Activated CD8-positive, alpha-beta T cell treated with anti-CD3 and anti-CD28 coated beads for 36 hours (primary cell): ENCODE results near the gene EFCAB6. TPM values are rescaled to one million over a fixed set of nuclear protein-coding genes. Genes with fewer than 3 reads are reported as not detected.

ENCODE experiments used
- ATAC-seq: fragments of 200-7000 bp; cut with Tn5 transposase; one replicate; pipeline ENCODE4 v1.10.0; 2021; ENCODE audit warnings: mild to moderate bottlenecking, moderate library complexity
- CTCF ChIA-PET: fragments of 350-600 bp; sonication (Branson Sonifier 250); formaldehyde crosslinking; loops from one replicate; lab custom pipeline; 2021; ENCODE audit warnings: antibody characterized with exemption; lab: Charles Lee
- POLR2A ChIA-PET: fragments of 350-600 bp; sonication (Branson Sonifier 250); formaldehyde crosslinking; loops from one replicate; lab custom pipeline; 2021; ENCODE audit warnings: antibody characterized with exemption; lab: Charles Lee
- DNase-seq: peaks from one replicate; pipeline ENCODE4 v3.0.0-alpha.2; 2020
- H3K27ac Mint-ChIP-seq: one replicate; pipeline ENCODE4 v1.8.0; 2021; ENCODE audit warnings: mild to moderate bottlenecking, mixed read lengths
- H3K27me3 Mint-ChIP-seq: one replicate; pipeline ENCODE4 v1.8.0; 2021; ENCODE audit warnings: mixed read lengths
- H3K36me3 Mint-ChIP-seq: one replicate; pipeline ENCODE4 v1.8.0; 2021; ENCODE audit warnings: low read depth, mixed read lengths
- H3K4me1 Mint-ChIP-seq: one replicate; pipeline ENCODE4 v1.8.0; 2021; ENCODE audit warnings: low read depth, mixed read lengths
- H3K4me3 Mint-ChIP-seq: one replicate; pipeline ENCODE4 v1.8.0; 2021; ENCODE audit warnings: mild to moderate bottlenecking, moderate library complexity, mixed read lengths
- H3K9me3 Mint-ChIP-seq: one replicate; pipeline ENCODE4 v1.8.0; 2021; ENCODE audit warnings: mixed read lengths
- CTCF ChIP-seq: fragments of 200-600 bp; IDR thresholded peaks from one replicate; pipeline ENCODE4 v1.8.0; 2022; ENCODE audit warnings: antibody characterized with exemption, mild to moderate bottlenecking
- intact Hi-C: fragments of 100-400 bp; cut with micrococcal nuclease; formaldehyde crosslinking; loops from one replicate; pipeline ENCODE4 v1.10.0; 2022
- total RNA-seq, 2 experiments: library from RNA; stranded (reverse); gene quantifications; one replicate each; pipeline ENCODE4 v1.2.3, GENCODE V29; 2021

The EFCAB6 gene
- total RNA-seq, 2 experiments from 2014 or later = 0.16 to 0.29 TPM

- POLR2A ChIA-PET = no interaction called here
- intact Hi-C loops = no loop called here
- H3K4me1 Mint-ChIP-seq = no peaks in the 10 kb centered on the region
Measured at GRCh38 chr22:43498856-43499253, 313.2 kb downstream of the EFCAB6 start.

GRCh38 chr22:43497956-43498855 lies 313.9 kb downstream of the EFCAB6 start:
- Mint-ChIP-seq H3K4me3 (no peak overlapping the region), H3K36me3 (no peaks in the 10 kb centered on the region), H3K4me1 (no peaks in the 10 kb centered on the region), H3K27ac (no peak overlapping the region), H3K27me3 (peaks cover 1% of the 10 kb centered on the region), H3K9me3 (no peaks in the 10 kb centered on the region)
- ChIA-PET POLR2A (interaction anchor here (1.0 kb wide), 1 partner anchor 65 kb away, joined by 3 read pairs; no protein-coding TSS in a partner anchor), CTCF (no interaction called here)
- no peak for DNase-seq
- intact Hi-C loops = no loop called here
- ATAC-seq = no peak
- no peak for TF ChIP-seq CTCF

More at GRCh38 chr22:43498856-43499253, 313.2 kb downstream of the EFCAB6 start:
- H3K9me3 Mint-ChIP-seq = no peaks in the 10 kb centered on the region
- no peaks in the 10 kb centered on the region for H3K36me3 Mint-ChIP-seq
- DNase-seq (no peak), ATAC-seq (no peak)
- no peak for TF ChIP-seq CTCF
- no peaks in the 10 kb centered on the region for H3K27me3 Mint-ChIP-seq
- H3K4me3 Mint-ChIP-seq = no peak overlapping the region
- CTCF ChIA-PET = no interaction called here
- no peak overlapping the region for H3K27ac Mint-ChIP-seq

- POLR2A ChIA-PET = no interaction called here
- no peak for DNase-seq
- Mint-ChIP-seq H3K4me3 (no peak overlapping the region), H3K27me3 (peaks cover 1% of the 10 kb centered on the region), H3K27ac (no peak overlapping the region), H3K4me1 (no peaks in the 10 kb centered on the region), H3K9me3 (no peaks in the 10 kb centered on the region), H3K36me3 (no peaks in the 10 kb centered on the region)
- TF ChIP-seq CTCF = no peak
- CTCF ChIA-PET = no interaction called here
- ATAC-seq = no peak
- intact Hi-C loops = no loop called here
Measured at GRCh38 chr22:43493297-43493696, 318.8 kb downstream of the EFCAB6 start.

- TF ChIP-seq CTCF = no peak
- Mint-ChIP-seq H3K36me3 (no peaks in the 10 kb centered on the region), H3K27ac (no peak overlapping the region), H3K9me3 (no peaks in the 10 kb centered on the region), H3K27me3 (peaks cover 1% of the 10 kb centered on the region), H3K4me1 (no peaks in the 10 kb centered on the region), H3K4me3 (no peak overlapping the region)
- ChIA-PET CTCF (no interaction called here), POLR2A (no interaction called here)
- ATAC-seq = no peak
- intact Hi-C loops = no loop called here
- DNase-seq = no peak
Measured at GRCh38 chr22:43491737-43492136, 320.4 kb downstream of the EFCAB6 start.

- DNase-seq (no peak), ATAC-seq (no peak)
- Mint-ChIP-seq H3K4me3 (no peak overlapping the region), H3K36me3 (no peaks in the 10 kb centered on the region), H3K27ac (no peak overlapping the region), H3K27me3 (peaks cover 1% of the 10 kb centered on the region), H3K9me3 (no peaks in the 10 kb centered on the region), H3K4me1 (no peaks in the 10 kb centered on the region)
- TF ChIP-seq CTCF = no peak
- POLR2A ChIA-PET = no interaction called here
- intact Hi-C loops = no loop called here
- CTCF ChIA-PET = no interaction called here
Measured at GRCh38 chr22:43491177-43491576, 320.9 kb downstream of the EFCAB6 start.
